Measurements from ENCODE around the gene PORCN. TPM values are rescaled to one million over a fixed set of nuclear protein-coding genes. Genes with fewer than 3 reads are reported as not detected.
A peak's percentile ranks its signal among the peaks of the same experiment; 100 is the strongest.

PORCN gene
- total and polyA plus RNA-seq, 7 experiments from 2014 or later = 10.0 to 19.0 (median 15.5) TPM

GRCh38 chrX:48511560-48511959 is 2.8 kb downstream of the PORCN start:
- peaks cover 0 to 2% (median 0%) of the 10 kb centered on the region in 11 donors for H3K9me3 Mint-ChIP-seq
- no peak overlapping the region for H3K27ac Mint-ChIP-seq
- peak overlapping the region in 2 of 10 donors; percentile 48 to 68 for H3K4me3 Mint-ChIP-seq
- Histone ChIP-seq H3K4me3 (ENCODE audit: low read length) (no peak overlapping the region), H3K9me3 (ENCODE audit: control insufficient read depth in 2 of 3, low read length in 3 of 3) (no peaks in the 10 kb centered on the region), H3K27me3 (ENCODE audit: control insufficient read depth in 2 of 2, insufficient read depth in 2 of 2, low read length in 2 of 2) (no peaks in the 10 kb centered on the region), H3K27ac (ENCODE audit: low read depth, low read length) (no peak overlapping the region), H3K36me3 (ENCODE audit: control insufficient read depth in 2 of 3, insufficient read depth in 3 of 3, low read length in 3 of 3) (peaks cover 0 to 8% (median 0%) of the 10 kb centered on the region in 3 experiments), H3K4me1 (ENCODE audit: control insufficient read depth in 2 of 2, insufficient read depth in 2 of 2, low read length in 2 of 2) (peaks cover 4 to 8% of the 10 kb centered on the region in 2 donors)
- intact Hi-C loops (cut with micrococcal nuclease) = loop anchor here in 1 of 2 donors (1.0 kb wide), 1 partner anchor 428 kb away; no protein-coding TSS in a partner anchor
- DNase-seq = no peak
- ATAC-seq = no peak
- peaks cover 0 to 7% (median 0%) of the 10 kb centered on the region in 5 donors for H3K36me3 Mint-ChIP-seq
- H3K4me1 Mint-ChIP-seq = peaks cover 15 to 31% (median 16%) of the 10 kb centered on the region in 7 donors
- CTCF ChIA-PET = no interaction called here
- POLR2A ChIA-PET = no interaction called here
- H3K27me3 Mint-ChIP-seq = no peaks in the 10 kb centered on the region

- H3K4me3 ChIP-seq (ENCODE audit: low read length) = no peak overlapping the region
- H3K4me1 Mint-ChIP-seq = peaks cover 15 to 38% (median 17%) of the 10 kb centered on the region in 7 donors
- H3K27me3 ChIP-seq (ENCODE audit: control insufficient read depth in 2 of 2, insufficient read depth in 2 of 2, low read length in 2 of 2) = no peaks in the 10 kb centered on the region
- ChIA-PET POLR2A (no interaction called here), CTCF (no interaction called here)
- H3K9me3 ChIP-seq (ENCODE audit: control insufficient read depth in 2 of 3, low read length in 3 of 3) = no peaks in the 10 kb centered on the region
- no peak for DNase-seq
- no peaks in the 10 kb centered on the region for H3K27me3 Mint-ChIP-seq
- H3K27ac ChIP-seq (ENCODE audit: low read depth, low read length) = no peak overlapping the region
- H3K9me3 Mint-ChIP-seq = peaks cover 0 to 2% (median 0%) of the 10 kb centered on the region in 11 donors
- peaks cover 0 to 7% (median 0%) of the 10 kb centered on the region in 5 donors for H3K36me3 Mint-ChIP-seq
- peaks cover 4 to 8% of the 10 kb centered on the region in 2 donors for H3K4me1 ChIP-seq (ENCODE audit: control insufficient read depth in 2 of 2, insufficient read depth in 2 of 2, low read length in 2 of 2)
- intact Hi-C loops (cut with micrococcal nuclease) = no loop called here
- H3K27ac Mint-ChIP-seq = no peak overlapping the region
- peaks cover 0 to 8% (median 0%) of the 10 kb centered on the region in 3 experiments for H3K36me3 ChIP-seq (ENCODE audit: control insufficient read depth in 2 of 3, insufficient read depth in 3 of 3, low read length in 3 of 3)
- H3K4me3 Mint-ChIP-seq = no peak overlapping the region
- ATAC-seq = no peak
Observed at GRCh38 chrX:48512371-48512935, 3.7 kb downstream of the PORCN start.

GRCh38 chrX:48513670-48514069 is 4.9 kb downstream of the PORCN start:
- H3K27me3 Mint-ChIP-seq = no peaks in the 10 kb centered on the region
- Histone ChIP-seq H3K27ac (ENCODE audit: low read depth, low read length) (no peak overlapping the region), H3K36me3 (ENCODE audit: control insufficient read depth in 2 of 3, insufficient read depth in 3 of 3, low read length in 3 of 3) (peaks cover 0 to 8% (median 0%) of the 10 kb centered on the region in 3 experiments), H3K27me3 (ENCODE audit: control insufficient read depth in 2 of 2, insufficient read depth in 2 of 2, low read length in 2 of 2) (no peaks in the 10 kb centered on the region), H3K4me1 (ENCODE audit: control insufficient read depth in 2 of 2, insufficient read depth in 2 of 2, low read length in 2 of 2) (peaks cover 4 to 8% of the 10 kb centered on the region in 2 donors), H3K9me3 (ENCODE audit: control insufficient read depth in 2 of 3, low read length in 3 of 3) (no peaks in the 10 kb centered on the region), H3K4me3 (ENCODE audit: low read length) (no peak overlapping the region)
- peaks cover 0 to 2% (median 0%) of the 10 kb centered on the region in 11 donors for H3K9me3 Mint-ChIP-seq
- peaks cover 0 to 7% (median 0%) of the 10 kb centered on the region in 5 donors for H3K36me3 Mint-ChIP-seq
- POLR2A ChIA-PET = no interaction called here
- no peak overlapping the region for H3K27ac Mint-ChIP-seq
- DNase-seq (no peak), ATAC-seq (no peak)
- H3K4me1 Mint-ChIP-seq = peaks cover 13 to 38% (median 16%) of the 10 kb centered on the region in 7 donors
- H3K4me3 Mint-ChIP-seq = no peak overlapping the region
- CTCF ChIA-PET = interaction anchor here (0.6 kb wide), 1 partner anchor 654 kb away, joined by 3 read pairs; no protein-coding TSS in a partner anchor
- intact Hi-C loops (cut with micrococcal nuclease) = no loop called here

GRCh38 chrX:48514126-48514806 is 5.5 kb downstream of the PORCN start:
- peaks cover 0 to 8% (median 0%) of the 10 kb centered on the region in 3 experiments for H3K36me3 ChIP-seq (ENCODE audit: control insufficient read depth in 2 of 3, insufficient read depth in 3 of 3, low read length in 3 of 3)
- H3K27me3 Mint-ChIP-seq = no peaks in the 10 kb centered on the region
- peaks cover 0 to 2% (median 0%) of the 10 kb centered on the region in 11 donors for H3K9me3 Mint-ChIP-seq
- H3K4me3 Mint-ChIP-seq = no peak overlapping the region
- no peak overlapping the region for H3K27ac ChIP-seq (ENCODE audit: low read depth, low read length)
- intact Hi-C loops (cut with micrococcal nuclease) = no loop called here
- no peaks in the 10 kb centered on the region for H3K27me3 ChIP-seq (ENCODE audit: control insufficient read depth in 2 of 2, insufficient read depth in 2 of 2, low read length in 2 of 2)
- ChIA-PET CTCF (no interaction called here), POLR2A (interaction anchor here (1.2 kb wide), 1 partner anchor 12 kb away, joined by 3 read pairs; no protein-coding TSS in a partner anchor)
- peaks cover 3 to 8% of the 10 kb centered on the region in 2 donors for H3K4me1 ChIP-seq (ENCODE audit: control insufficient read depth in 2 of 2, insufficient read depth in 2 of 2, low read length in 2 of 2)
- no peak overlapping the region for H3K4me3 ChIP-seq (ENCODE audit: low read length)
- no peak overlapping the region for H3K27ac Mint-ChIP-seq
- ATAC-seq (no peak), DNase-seq (no peak)
- H3K36me3 Mint-ChIP-seq = peaks cover 0 to 7% (median 0%) of the 10 kb centered on the region in 5 donors
- no peaks in the 10 kb centered on the region for H3K9me3 ChIP-seq (ENCODE audit: control insufficient read depth in 2 of 3, low read length in 3 of 3)
- peaks cover 13 to 39% (median 17%) of the 10 kb centered on the region in 7 donors for H3K4me1 Mint-ChIP-seq

- H3K27me3 Mint-ChIP-seq = no peaks in the 10 kb centered on the region
- no peaks in the 10 kb centered on the region for H3K27me3 ChIP-seq (ENCODE audit: control insufficient read depth in 2 of 2, insufficient read depth in 2 of 2, low read length in 2 of 2)
- no peak overlapping the region for H3K4me3 Mint-ChIP-seq
- intact Hi-C loops (cut with micrococcal nuclease) = no loop called here
- DNase-seq (no peak), ATAC-seq (no peak)
- H3K9me3 Mint-ChIP-seq = no peaks in the 10 kb centered on the region
- CTCF ChIA-PET = no interaction called here
- peaks cover 0 to 6% of the 10 kb centered on the region in 2 donors for H3K4me1 ChIP-seq (ENCODE audit: control insufficient read depth in 2 of 2, insufficient read depth in 2 of 2, low read length in 2 of 2)
- no peak overlapping the region for H3K27ac ChIP-seq (ENCODE audit: low read depth, low read length)
- POLR2A ChIA-PET = interaction anchor here (1.2 kb wide), 1 partner anchor 11 kb away, joined by 3 read pairs; no protein-coding TSS in a partner anchor
- H3K36me3 ChIP-seq (ENCODE audit: control insufficient read depth in 2 of 3, insufficient read depth in 3 of 3, low read length in 3 of 3) = peaks cover 0 to 8% (median 0%) of the 10 kb centered on the region in 3 experiments
- H3K4me1 Mint-ChIP-seq = peaks cover 6 to 37% (median 20%) of the 10 kb centered on the region in 7 donors
- peaks cover 0 to 7% (median 0%) of the 10 kb centered on the region in 5 donors for H3K36me3 Mint-ChIP-seq
- no peaks in the 10 kb centered on the region for H3K9me3 ChIP-seq (ENCODE audit: control insufficient read depth in 2 of 3, low read length in 3 of 3)
- H3K27ac Mint-ChIP-seq = peak overlapping the region in 2 of 9 donors; percentile 26 to 32
- H3K4me3 ChIP-seq (ENCODE audit: low read length) = no peak overlapping the region
Observed at GRCh38 chrX:48514868-48515460, 6.2 kb downstream of the PORCN start.

GRCh38 chrX:48515842-48516241 is 7.0 kb downstream of the PORCN start:
- H3K4me3 ChIP-seq (ENCODE audit: low read length) = no peak overlapping the region
- Mint-ChIP-seq H3K4me3 (no peak overlapping the region), H3K4me1 (peaks cover 9 to 39% (median 21%) of the 10 kb centered on the region in 7 donors), H3K27me3 (no peaks in the 10 kb centered on the region), H3K36me3 (peaks cover 0 to 4% (median 0%) of the 10 kb centered on the region in 5 donors), H3K9me3 (no peaks in the 10 kb centered on the region), H3K27ac (peak overlapping the region in 1 of 9 donors; percentile 65)
- intact Hi-C loops (cut with micrococcal nuclease) = no loop called here
- DNase-seq (no peak), ATAC-seq (no peak)
- peaks cover 0 to 8% (median 0%) of the 10 kb centered on the region in 3 experiments for H3K36me3 ChIP-seq (ENCODE audit: control insufficient read depth in 2 of 3, insufficient read depth in 3 of 3, low read length in 3 of 3)
- no peak overlapping the region for H3K27ac ChIP-seq (ENCODE audit: low read depth, low read length)
- no peaks in the 10 kb centered on the region for H3K9me3 ChIP-seq (ENCODE audit: control insufficient read depth in 2 of 3, low read length in 3 of 3)
- POLR2A ChIA-PET = no interaction called here
- H3K4me1 ChIP-seq (ENCODE audit: control insufficient read depth in 2 of 2, insufficient read depth in 2 of 2, low read length in 2 of 2) = peaks cover 7 to 14% of the 10 kb centered on the region in 2 donors
- no peaks in the 10 kb centered on the region for H3K27me3 ChIP-seq (ENCODE audit: control insufficient read depth in 2 of 2, insufficient read depth in 2 of 2, low read length in 2 of 2)
- CTCF ChIA-PET = no interaction called here
